Activated T-helper 1 cell treated with anti-CD3 and anti-CD28 coated beads, Interleukin-12 subunit alpha, Interleukin-12 subunit beta, Interleukin-2, Interleukin-4 antibody, amounts not matched to agents 30 ng/mL and 10 ng/mL and 1 ng/mL, durations not matched to agents 14 hours and 24 hours and 36 hours (primary cell): ENCODE results near the gene TCEAL8. TPM values are rescaled to one million over a fixed set of nuclear protein-coding genes. Genes with fewer than 3 reads are reported as not detected.

Experiments used
- DNase-seq: peaks from one replicate; pipeline ENCODE4 v3.0.0; 2021; ENCODE audit warnings: low spot score
- H3K27ac Mint-ChIP-seq: one replicate; pipeline ENCODE4 v1.8.0; 2021; ENCODE audit warnings: mild to moderate bottlenecking, mixed read lengths
- H3K27me3 Mint-ChIP-seq: one replicate; pipeline ENCODE4 v1.8.0; 2022; ENCODE audit warnings: mild to moderate bottlenecking, moderate library complexity, mixed read lengths; ENCODE audit not compliant: insufficient read depth
- H3K36me3 Mint-ChIP-seq: one replicate; pipeline ENCODE4 v1.8.0; 2021; ENCODE audit warnings: low read depth, mixed read lengths
- H3K4me1 Mint-ChIP-seq: one replicate; pipeline ENCODE4 v1.8.0; 2021; ENCODE audit warnings: low read depth, mixed read lengths
- H3K4me3 Mint-ChIP-seq: one replicate; pipeline ENCODE4 v1.8.0; 2021; ENCODE audit warnings: mild to moderate bottlenecking, moderate library complexity, mixed read lengths
- H3K9me3 Mint-ChIP-seq: one replicate; pipeline ENCODE4 v1.8.0; 2021; ENCODE audit warnings: mixed read lengths
- intact Hi-C: fragments of 100-400 bp; cut with micrococcal nuclease; formaldehyde crosslinking; loops from one replicate; pipeline ENCODE4 v1.15.1; 2024
- total RNA-seq: library from RNA; stranded (reverse); gene quantifications from 2 replicates; pipeline ENCODE4 v1.2.3, GENCODE V29; 2022

The TCEAL8 gene
- total RNA-seq, 1 donor from 2014 or later = 20.7 TPM

DNA sequence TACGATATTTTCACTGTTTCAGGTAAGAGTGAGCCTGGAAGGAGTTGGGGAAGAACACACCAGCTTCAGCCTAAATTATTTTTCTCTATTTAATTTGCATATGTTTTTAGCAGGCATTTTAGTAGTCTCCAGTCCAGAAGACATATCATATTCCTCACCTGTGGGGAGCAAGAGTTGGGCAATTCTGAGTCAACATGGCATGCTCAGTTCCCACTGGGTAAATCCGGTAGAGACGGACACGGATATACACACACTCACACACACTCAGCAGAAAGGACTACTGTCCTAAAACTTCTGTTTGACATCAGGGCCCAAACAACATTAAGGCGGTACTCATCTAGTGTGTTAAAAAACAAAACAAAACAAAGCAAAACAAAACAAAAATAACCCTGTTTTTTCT is 44.9 kb downstream of the TCEAL8 start:
- Mint-ChIP-seq H3K4me3 (no peak overlapping the region), H3K9me3 (no peaks in the 10 kb centered on the region), H3K36me3 (no peaks in the 10 kb centered on the region), H3K4me1 (peaks cover 4% of the 10 kb centered on the region), H3K27ac (no peak overlapping the region), H3K27me3 (peaks cover 4% of the 10 kb centered on the region)
- intact Hi-C loops = no loop called here
- DNase-seq = no peak

Other genes with a start within 250 kb of the TCEAL8 start
- gene BEX1, start 191.0 kb downstream of the TCEAL8 start, total RNA-seq = not detected in 2 replicates
- gene NXF3, start 162.0 kb downstream of the TCEAL8 start, total RNA-seq = not detected in 2 replicates
- gene BEX4, start 40.0 kb downstream of the TCEAL8 start, total RNA-seq = 5.1 and 5.5 TPM in 2 replicates
- gene TCEAL5, start 21.6 kb upstream of the TCEAL8 start, total RNA-seq = not detected in 2 replicates
- gene BEX2, start 55.8 kb upstream of the TCEAL8 start, total RNA-seq = 3.5 and 3.7 TPM in 2 replicates
- not detected in 2 replicates for gene TCEAL7, start 75.1 kb upstream of the TCEAL8 start, total RNA-seq
- gene TCEAL9, start 101.4 kb upstream of the TCEAL8 start, total RNA-seq = 0.13 and 0.32 TPM in 2 replicates
- gene BEX3, start 121.4 kb upstream of the TCEAL8 start, total RNA-seq = 2.2 and 2.8 TPM in 2 replicates